Loucy (cell line): ENCODE results near the gene SERINC1.

ENCODE experiments used
- EZH2phosphoT487 ChIP-seq: fragments of 200-600 bp; IDR thresholded peaks from 2 replicates; pipeline ENCODE4 v1.6.1; 2018; ENCODE audit warnings: antibody characterized with exemption, mild to moderate bottlenecking, moderate library complexity, borderline replicate concordance
- TF ChIP-seq, protein P1 (sequence below): fragments of 200-600 bp; sonication (generic); conservative IDR thresholded peaks from 2 replicates; pipeline ENCODE4 v1.5.1; 2014; ENCODE audit warnings: mild to moderate bottlenecking, antibody characterized with exemption, low read length

DNA sequence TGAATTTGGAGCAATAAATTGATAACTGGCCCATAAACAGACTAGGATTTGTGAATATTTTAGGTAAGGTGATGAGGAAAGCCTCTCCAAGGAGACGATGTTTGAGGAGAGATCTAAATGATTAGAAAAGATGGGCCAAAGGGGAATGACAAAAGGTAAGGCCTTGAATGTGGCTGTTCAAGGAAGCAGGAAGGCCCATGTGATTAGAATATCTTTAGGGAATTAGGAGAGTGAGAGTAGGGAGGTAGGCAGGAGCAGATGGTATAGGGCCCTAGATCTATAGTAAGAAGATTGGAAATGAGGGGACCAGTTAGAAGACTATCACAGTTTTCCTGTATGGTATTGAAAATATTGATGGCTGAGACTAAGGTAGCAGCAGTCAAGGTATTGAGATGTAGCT, 65.4 kb downstream of the SERINC1 start:
- TF ChIP-seq, protein P1, sequence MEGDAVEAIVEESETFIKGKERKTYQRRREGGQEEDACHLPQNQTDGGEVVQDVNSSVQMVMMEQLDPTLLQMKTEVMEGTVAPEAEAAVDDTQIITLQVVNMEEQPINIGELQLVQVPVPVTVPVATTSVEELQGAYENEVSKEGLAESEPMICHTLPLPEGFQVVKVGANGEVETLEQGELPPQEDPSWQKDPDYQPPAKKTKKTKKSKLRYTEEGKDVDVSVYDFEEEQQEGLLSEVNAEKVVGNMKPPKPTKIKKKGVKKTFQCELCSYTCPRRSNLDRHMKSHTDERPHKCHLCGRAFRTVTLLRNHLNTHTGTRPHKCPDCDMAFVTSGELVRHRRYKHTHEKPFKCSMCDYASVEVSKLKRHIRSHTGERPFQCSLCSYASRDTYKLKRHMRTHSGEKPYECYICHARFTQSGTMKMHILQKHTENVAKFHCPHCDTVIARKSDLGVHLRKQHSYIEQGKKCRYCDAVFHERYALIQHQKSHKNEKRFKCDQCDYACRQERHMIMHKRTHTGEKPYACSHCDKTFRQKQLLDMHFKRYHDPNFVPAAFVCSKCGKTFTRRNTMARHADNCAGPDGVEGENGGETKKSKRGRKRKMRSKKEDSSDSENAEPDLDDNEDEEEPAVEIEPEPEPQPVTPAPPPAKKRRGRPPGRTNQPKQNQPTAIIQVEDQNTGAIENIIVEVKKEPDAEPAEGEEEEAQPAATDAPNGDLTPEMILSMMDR: no peak
- no peak for TF ChIP-seq EZH2phosphoT487
